NT2/D1 (cell line): ENCODE measurements around the gene UGT1A5.

Experiments
- YY1 ChIP-seq: IDR thresholded peaks from 2 replicates; pipeline ENCODE4 v1.6.1; 2011; ENCODE audit not compliant: insufficient read length, insufficient read depth
- ZNF274 ChIP-seq: IDR thresholded peaks from 2 replicates; pipeline ENCODE4 v1.6.1; 2011; ENCODE audit warnings: mild to moderate bottlenecking, low read depth, low read length

GRCh38 chr2:233680361-233681045 is 32.2 kb upstream of the UGT1A5 start:
- TF ChIP-seq YY1 (no peak), ZNF274 (no peak)
